Medulla oblongata (tissue), 1 donor: ENCODE results near the gene SERGEF.
A peak's percentile ranks its signal among the peaks of the same experiment; 100 is the strongest.

Source experiments
- DNase-seq: peaks from one replicate; pipeline ENCODE4 v3.0.0-alpha.2; 2015; ENCODE audit errors: extremely low spot score

SERGEF gene

GRCh38 chr11:18012906-18013781, at the start of gene SERGEF:
Gene SERGEF (minus strand): TSS chr11:18013047. CDS start chr11:18013010, 37 bp downstream.
- peak; percentile 87 for DNase-seq

GRCh38 chr11:18061351-18061750, 48.5 kb upstream of the SERGEF start:
- no peak for DNase-seq

DNA sequence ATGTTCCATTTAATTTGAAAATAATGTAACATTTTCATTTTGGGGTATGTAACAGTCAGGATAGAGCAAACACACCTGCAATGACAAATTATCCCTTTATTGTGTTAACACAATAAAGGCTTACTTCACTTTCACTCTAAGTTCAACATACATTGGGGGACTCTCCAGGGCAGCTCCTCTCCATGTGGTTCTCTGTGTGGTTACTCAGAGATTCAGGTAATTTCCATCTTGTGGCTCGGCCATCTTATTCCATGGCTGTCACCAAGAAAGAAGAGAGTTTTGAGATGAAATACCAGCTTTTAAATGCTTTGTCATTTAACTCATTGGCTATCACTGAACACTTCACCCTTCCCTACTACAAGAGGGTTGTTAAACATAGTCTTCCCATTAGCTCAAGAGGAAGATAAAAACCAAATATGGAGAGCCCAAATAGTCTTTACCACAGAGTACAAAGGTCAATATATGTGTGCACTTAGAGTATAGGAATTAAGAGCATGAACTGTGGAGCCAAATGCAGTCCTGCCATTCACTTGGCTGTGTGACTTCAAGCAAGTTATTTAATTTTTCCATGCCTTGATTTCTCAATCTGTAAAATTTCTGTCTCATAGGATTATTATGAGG, 43.8 kb upstream of the SERGEF start:
- no peak for DNase-seq

DNA sequence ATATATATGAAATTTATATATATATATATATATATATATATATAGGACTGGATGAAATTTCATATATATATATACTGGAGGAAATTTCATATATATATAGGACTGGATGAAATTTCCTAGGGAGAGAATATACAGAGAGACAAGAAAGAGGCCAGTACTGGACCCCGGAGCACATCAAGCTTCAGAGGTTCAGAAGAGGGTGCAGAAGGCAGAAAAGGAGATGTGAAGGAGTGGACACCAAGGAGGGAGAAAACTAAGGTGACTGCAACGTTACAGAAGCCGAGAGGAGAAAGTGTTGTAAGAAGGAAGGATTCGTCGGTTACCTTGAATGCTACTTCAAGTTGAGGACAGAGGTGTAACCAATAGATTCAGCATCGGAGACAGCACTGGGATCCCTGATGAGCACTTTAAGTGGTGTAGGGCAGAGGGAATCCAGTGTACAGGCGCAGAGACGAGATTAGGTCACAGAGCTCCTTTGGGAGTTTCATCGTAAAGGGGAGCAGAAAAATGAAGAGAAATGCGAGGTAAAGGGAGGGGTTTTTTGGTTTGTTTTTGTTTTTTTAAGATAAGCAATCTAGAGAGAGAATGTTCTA, 41.8 kb upstream of the SERGEF start:
- DNase-seq: no peak

- no peak for DNase-seq
Measured at GRCh38 chr11:18050848-18051247, 38.0 kb upstream of the SERGEF start.

GRCh38 chr11:18046116-18046777, 33.4 kb upstream of the SERGEF start, which contains the start of gene TPH1:
Gene TPH1 (minus strand): TSS chr11:18046269. CDS start chr11:18040762, 5,507 bp downstream.
- DNase-seq: no peak

GRCh38 chr11:18036456-18036855, 23.6 kb upstream of the SERGEF start:
- no peak for DNase-seq

DNA sequence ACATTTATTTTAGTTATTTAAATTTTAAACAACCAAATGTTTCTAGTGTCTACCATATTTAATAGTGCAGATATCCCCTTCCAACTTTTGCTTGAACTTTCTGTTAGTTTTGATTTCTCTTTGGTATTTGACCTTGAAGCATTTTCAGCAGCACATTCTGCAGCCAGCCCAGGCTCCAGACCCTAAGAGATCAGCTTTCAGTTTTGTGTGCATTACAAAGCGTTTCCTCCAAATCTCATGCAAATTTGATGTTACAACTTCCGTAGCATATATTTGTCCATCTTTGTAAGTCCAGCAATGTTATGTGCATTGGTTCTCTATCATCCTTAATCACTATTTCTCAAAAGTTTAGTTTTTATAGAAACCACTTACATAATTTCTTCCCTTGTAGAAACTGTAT, 14.6 kb upstream of the SERGEF start:
- no peak for DNase-seq

- DNase-seq: no peak
Measured at GRCh38 chr11:18022419-18022818, 9.6 kb upstream of the SERGEF start.

- no peak for DNase-seq
Measured at GRCh38 chr11:18019650-18020049, 6.8 kb upstream of the SERGEF start.

GRCh38 chr11:18016789-18017188, 3.9 kb upstream of the SERGEF start:
- no peak for DNase-seq

DNA sequence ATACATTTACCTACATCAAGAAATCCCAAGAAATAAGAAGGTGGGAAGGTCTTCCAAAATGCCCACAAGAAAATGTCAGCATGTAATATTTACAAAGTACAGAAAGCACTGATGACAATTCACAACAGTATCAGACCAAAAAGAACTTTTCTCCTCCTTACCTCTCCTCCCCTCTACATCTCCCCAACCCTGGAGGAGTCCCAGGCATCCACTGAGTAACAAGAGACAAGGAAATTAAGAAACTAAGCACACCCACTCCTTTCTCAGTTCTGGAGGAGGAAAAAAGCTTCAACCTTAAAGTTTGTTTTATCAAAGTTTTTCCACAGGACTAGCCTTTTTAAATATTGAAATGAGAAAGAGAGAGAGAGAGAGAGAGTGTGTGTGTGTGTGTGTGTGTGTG, 2.0 kb upstream of the SERGEF start:
- no peak for DNase-seq

- DNase-seq: peak; percentile 14
Measured at GRCh38 chr11:18013790-18014507, 1.1 kb upstream of the SERGEF start.

DNA sequence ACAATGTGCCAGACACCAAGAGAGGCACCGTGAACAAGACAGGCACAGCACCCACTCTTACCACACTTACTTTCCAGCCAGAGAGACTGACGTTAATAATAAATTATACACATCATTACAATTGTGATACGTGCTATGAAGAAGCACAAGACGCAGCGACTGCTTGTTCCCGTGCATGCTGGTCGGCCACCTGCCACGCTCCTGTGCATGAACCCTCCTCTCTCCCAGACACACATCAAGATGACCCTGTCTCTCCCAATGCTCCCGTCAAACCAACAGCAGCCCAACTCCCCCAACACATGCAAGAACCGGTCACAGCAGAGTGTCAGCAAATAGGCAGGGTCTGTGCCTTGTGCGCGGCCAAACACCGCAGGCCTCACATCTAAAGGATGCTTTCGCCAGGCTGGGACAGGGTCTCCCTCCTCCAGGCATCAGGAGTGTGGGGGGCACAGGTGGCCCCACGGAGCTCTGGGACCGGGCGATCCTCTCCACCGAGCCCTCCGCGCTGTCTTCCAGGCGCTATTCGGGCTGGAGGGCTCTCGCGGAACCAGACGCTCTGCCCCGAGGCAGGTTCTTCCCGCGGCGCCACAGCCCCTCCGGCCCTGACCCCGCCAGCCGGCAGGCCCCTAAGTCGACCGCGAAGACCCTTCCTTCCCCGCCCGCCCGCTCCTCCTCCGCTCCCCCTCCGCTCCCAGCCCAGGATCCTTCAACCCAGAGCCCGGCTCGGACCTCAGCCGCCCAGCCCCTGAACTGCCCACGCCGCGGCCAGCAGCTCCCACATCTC, 533 bp downstream of the SERGEF start:
- peak; percentile 33 for DNase-seq

- peak; percentile 29 for DNase-seq
Measured at GRCh38 chr11:18011633-18012032, 1.2 kb downstream of the SERGEF start.

DNA sequence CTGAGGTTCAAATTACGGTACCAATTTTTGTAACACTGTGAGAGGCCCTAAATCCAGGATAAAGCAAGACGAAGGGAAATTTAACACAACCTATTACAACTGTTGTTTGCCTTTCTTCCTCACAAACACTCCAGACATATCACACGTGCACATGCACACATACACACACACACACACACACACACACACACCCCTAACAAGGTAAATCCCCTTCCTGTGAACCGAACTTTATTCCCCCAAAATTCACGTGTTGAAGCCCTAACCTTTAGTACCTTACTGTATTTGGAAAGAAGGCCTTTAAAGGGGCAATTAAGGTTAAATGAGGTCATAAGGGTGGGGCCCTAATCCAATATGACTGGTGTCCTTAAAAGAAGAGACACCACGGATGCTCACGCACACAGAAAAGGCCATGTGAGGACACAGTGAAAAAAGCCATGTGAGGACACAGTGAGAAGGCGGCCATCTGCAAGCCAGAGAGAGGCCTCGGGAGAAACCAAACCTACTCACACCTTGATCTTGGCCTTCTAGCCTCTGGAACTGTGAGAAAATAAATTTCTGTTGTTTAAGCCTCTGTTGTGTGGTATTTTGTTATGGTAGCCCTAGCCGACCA, 1.8 kb downstream of the SERGEF start:
- no peak for DNase-seq

DNA sequence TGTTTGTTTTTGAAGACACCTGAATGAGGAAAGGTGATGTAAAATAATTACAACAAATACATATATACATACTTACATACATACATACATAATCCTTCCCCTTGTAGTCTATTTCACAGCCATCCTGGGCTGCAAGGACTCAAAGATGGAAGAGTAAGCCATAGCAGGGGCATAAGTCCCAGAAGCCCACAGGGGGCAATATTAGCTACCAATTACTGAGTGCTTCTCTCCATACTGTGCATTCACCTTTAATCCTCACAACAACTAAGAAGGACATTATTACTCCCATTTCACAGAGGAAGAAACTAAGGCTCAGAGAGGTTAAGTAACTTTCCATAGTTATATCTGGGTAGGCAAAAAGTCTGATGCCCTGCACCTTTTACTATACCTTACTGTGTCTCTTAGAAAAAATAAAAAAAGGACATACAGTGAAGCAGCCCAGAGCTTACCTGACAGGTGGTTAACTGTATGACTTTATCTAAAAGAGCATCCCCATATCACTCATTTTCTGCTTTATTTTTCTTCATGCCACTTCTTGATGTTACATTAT, 2.7 kb downstream of the SERGEF start:
- DNase-seq: no peak

- DNase-seq: no peak
Measured at GRCh38 chr11:18005376-18006129, 7.3 kb downstream of the SERGEF start.

DNA sequence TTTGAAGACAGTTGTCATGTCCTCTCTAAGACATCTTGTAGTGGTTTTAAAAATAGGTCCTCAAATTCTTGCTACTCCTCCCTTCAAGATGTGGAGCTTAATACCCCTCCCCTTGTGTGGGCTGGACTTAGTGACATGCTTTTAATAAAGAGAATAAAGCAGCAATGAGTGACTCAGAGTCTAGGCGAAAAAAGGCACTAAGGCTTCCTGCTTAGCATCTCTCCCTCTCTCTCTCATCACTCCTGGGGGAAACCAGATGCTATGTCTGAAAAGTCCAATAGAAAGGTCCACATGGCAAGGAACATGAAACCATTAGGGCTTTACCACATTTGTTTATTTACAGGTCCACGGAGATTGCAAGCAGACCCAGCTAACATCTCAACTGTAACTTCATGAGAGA, 11.7 kb downstream of the SERGEF start:
- no peak for DNase-seq
